C4-2B (cell line): ENCODE measurements around the gene SLC22A7.

Source experiments
- H3K27ac ChIP-seq: fragments of 450-650 bp; 2 replicates; pipeline ENCODE4 v1.5.1; 2017
- CTCF ChIP-seq: fragments of 450-650 bp; conservative IDR thresholded peaks from 2 replicates; pipeline ENCODE4 v1.5.1; 2017; ENCODE audit warnings: mild to moderate bottlenecking
- ZFX ChIP-seq: fragments of 450-650 bp; IDR thresholded peaks from 2 replicates; pipeline ENCODE4 v1.6.1; 2017

The SLC22A7 gene

GRCh38 chr6:43313813-43314212 lies 15.8 kb downstream of the SLC22A7 start:
- no peak for TF ChIP-seq CTCF
- TF ChIP-seq ZFX = no peak
- no peak overlapping the region for H3K27ac ChIP-seq

- TF ChIP-seq ZFX (no peak), CTCF (no peak)
- H3K27ac ChIP-seq = no peak overlapping the region
Observed at GRCh38 chr6:43318011-43318410, 20.0 kb downstream of the SLC22A7 start.

GRCh38 chr6:43325876-43326275 lies 27.8 kb downstream of the SLC22A7 start:
- no peak for TF ChIP-seq ZFX
- no peak overlapping the region for H3K27ac ChIP-seq

GRCh38 chr6:43328528-43328927 lies 30.5 kb downstream of the SLC22A7 start:
- no peak overlapping the region for H3K27ac ChIP-seq

GRCh38 chr6:43331470-43331869 lies 33.4 kb downstream of the SLC22A7 start:
- H3K27ac ChIP-seq = no peak overlapping the region; the same call in 1 of the 2 replicates
- TF ChIP-seq CTCF = no peak
- TF ChIP-seq ZFX = no peak

More at GRCh38 chr6:43328528-43328927, 30.5 kb downstream of the SLC22A7 start:
- TF ChIP-seq ZFX = no peak
- no peak for TF ChIP-seq CTCF

- H3K27ac ChIP-seq = no peak overlapping the region; the same call in 1 of the 2 replicates
- no peak for TF ChIP-seq CTCF
- no peak for TF ChIP-seq ZFX
Observed at GRCh38 chr6:43331891-43332290, 33.8 kb downstream of the SLC22A7 start.

GRCh38 chr6:43334466-43335095 lies 36.5 kb downstream of the SLC22A7 start:
- H3K27ac ChIP-seq = no peak overlapping the region
- TF ChIP-seq CTCF (peak; percentile 79), ZFX (no peak)

GRCh38 chr6:43335469-43335868 lies 37.4 kb downstream of the SLC22A7 start:
- H3K27ac ChIP-seq = peak overlapping the region; percentile 68; the same call in 1 of the 2 replicates
- TF ChIP-seq ZFX (no peak), CTCF (no peak)
